Lung (tissue), 12 donors: ENCODE measurements around the gene BIRC7. TPM values are rescaled to one million over a fixed set of nuclear protein-coding genes. Genes with fewer than 3 reads are reported as not detected.

Experiments used
- ATAC-seq: fragments of 200-7000 bp; cut with Tn5 transposase; one replicate; pipeline ENCODE4 v1.9.1; 2020; ENCODE audit warnings: moderate number of reproducible peaks; ENCODE audit not compliant: insufficient read depth, low FRiP score
- DNase-seq, 3 donors: peaks; one replicate each; pipeline ENCODE4 v3.0.0-alpha.2; 2013 to 2017
- H3K27ac ChIP-seq, 2 donors: one replicate each; pipeline ENCODE4 v1.5.1; 2013; ENCODE audit warnings: mild to moderate bottlenecking in 2 of 2, moderate library complexity in 2 of 2, control low read depth in 1 of 2, inconsistent platforms in 1 of 2, low read depth in 1 of 2, low read length in 1 of 2
- H3K27me3 ChIP-seq, 3 donors: one replicate each; pipeline ENCODE4 v1.5.1; 2013; ENCODE audit warnings: low read length in 2 of 3; ENCODE audit not compliant: control insufficient read depth in 3 of 3, insufficient read depth in 3 of 3
- H3K36me3 ChIP-seq, 4 donors: one replicate each; pipeline ENCODE4 v1.5.1; 2013; ENCODE audit warnings: low read length in 4 of 4, mild to moderate bottlenecking in 1 of 4, moderate library complexity in 1 of 4; ENCODE audit not compliant: control insufficient read depth in 4 of 4, insufficient read depth in 4 of 4
- H3K4me1 ChIP-seq, 5 donors: one replicate each; pipeline ENCODE4 v1.5.1; 2013; ENCODE audit warnings: low read length in 5 of 5, mild to moderate bottlenecking in 2 of 5, moderate library complexity in 1 of 5; ENCODE audit not compliant: control insufficient read depth in 5 of 5, insufficient read depth in 5 of 5
- H3K4me3 ChIP-seq: one replicate; pipeline ENCODE4 v1.5.1; 2013; ENCODE audit warnings: mild to moderate bottlenecking, control low read depth, moderate library complexity
- H3K9ac ChIP-seq, 2 donors: one replicate each; pipeline ENCODE4 v1.5.1; 2013; ENCODE audit warnings: low read length in 2 of 2, control low read depth in 1 of 2; ENCODE audit not compliant: insufficient read depth in 1 of 2
- H3K9me3 ChIP-seq, 4 donors: one replicate each; pipeline ENCODE4 v1.5.1; 2013; ENCODE audit warnings: low read length in 3 of 4, mild to moderate bottlenecking in 1 of 4, moderate library complexity in 1 of 4; ENCODE audit not compliant: control insufficient read depth in 4 of 4, insufficient read depth in 3 of 4
- WGBS, 2 donors: extraction: QIAGEN DNeasy Blood & Tissue Kit; methylation state at CpG; one replicate each; pipeline ENCODE4 v1.1.7; 2013; 5-methylcytosine and 5-hydroxymethylcytosine counted together
- polyA plus RNA-seq, 2 donors: library from polyadenylated mRNA; stranded (reverse); fragments of 200-250 nt; gene quantifications; one replicate each; pipeline ENCODE4 v1.2.1, GENCODE V29; 2013
- total RNA-seq, 2 donors: library from RNA; depleted of rRNA in 1 of 2; stranded (reverse); fragments of >200 nt in 1 of 2; gene quantifications; one replicate each; pipeline ENCODE4 v1.2.1, GENCODE V29; 2014 to 2021
- TF ChIP-seq, protein P1 (sequence below): IDR thresholded peaks from 2 replicates; pipeline ENCODE4 v1.5.1; 2012; ENCODE audit warnings: mild to moderate bottlenecking; ENCODE audit errors: control extremely low read depth, extremely low read depth
- donor health status: control.
- donor health status: control.
- donor health status: Bipolar disorder and iron deficiency.
- donor health status: healthy.
- donor health status: DM: yes; HTN: yes; CAD: no.

Gene BIRC7
- total and polyA plus RNA-seq, 4 donors, result 0.57 to 1.2 (median 0.71) TPM; not detected in 1

DNA sequence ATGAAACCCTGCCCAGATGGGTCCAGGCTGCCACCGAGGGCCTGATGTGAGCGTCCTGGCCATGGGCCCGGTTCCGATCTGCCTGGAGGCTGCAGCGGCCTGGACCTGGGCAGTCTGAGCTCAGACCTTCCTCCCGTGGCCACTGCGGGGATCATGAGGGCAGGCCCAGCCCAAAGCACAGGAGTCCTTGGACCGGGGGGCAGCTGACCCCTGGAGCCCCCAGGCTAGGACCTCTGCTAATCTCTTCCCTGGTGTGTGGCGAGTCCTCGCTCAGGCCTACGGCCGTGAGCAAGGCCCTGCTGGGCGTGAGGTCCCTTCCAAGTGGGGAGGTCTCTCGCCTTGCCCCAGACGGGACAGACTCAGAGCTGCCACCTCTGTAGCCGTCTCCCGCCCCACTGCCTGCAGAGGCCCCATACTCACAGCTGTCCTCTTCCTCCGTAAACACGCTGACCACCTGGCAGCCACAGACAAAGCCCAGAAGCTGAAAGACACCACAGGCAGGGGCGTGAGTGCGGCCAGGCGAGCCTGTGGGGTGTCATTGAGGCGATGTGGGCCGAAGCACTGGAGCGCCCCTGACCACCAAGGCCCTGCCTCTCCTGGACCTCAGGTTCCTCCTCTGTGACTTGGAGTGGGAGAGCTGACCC is 8.0 kb downstream of the BIRC7 start:
- no peaks in the 10 kb centered on the region for H3K9me3 ChIP-seq
- no peak for DNase-seq
- no peaks in the 10 kb centered on the region for H3K36me3 ChIP-seq
- WGBS, 2 donors, result 82 to 84% methylated on average over 25 of the region's 25 CpGs
- no peak for ATAC-seq
- H3K27me3 ChIP-seq, result no peaks in the 10 kb centered on the region
- no peak overlapping the region for H3K4me3 ChIP-seq
- H3K27ac ChIP-seq, result no peak overlapping the region
- H3K4me1 ChIP-seq, result peaks cover 0 to 4% (median 0%) of the 10 kb centered on the region in 5 donors
- TF ChIP-seq, protein P1, sequence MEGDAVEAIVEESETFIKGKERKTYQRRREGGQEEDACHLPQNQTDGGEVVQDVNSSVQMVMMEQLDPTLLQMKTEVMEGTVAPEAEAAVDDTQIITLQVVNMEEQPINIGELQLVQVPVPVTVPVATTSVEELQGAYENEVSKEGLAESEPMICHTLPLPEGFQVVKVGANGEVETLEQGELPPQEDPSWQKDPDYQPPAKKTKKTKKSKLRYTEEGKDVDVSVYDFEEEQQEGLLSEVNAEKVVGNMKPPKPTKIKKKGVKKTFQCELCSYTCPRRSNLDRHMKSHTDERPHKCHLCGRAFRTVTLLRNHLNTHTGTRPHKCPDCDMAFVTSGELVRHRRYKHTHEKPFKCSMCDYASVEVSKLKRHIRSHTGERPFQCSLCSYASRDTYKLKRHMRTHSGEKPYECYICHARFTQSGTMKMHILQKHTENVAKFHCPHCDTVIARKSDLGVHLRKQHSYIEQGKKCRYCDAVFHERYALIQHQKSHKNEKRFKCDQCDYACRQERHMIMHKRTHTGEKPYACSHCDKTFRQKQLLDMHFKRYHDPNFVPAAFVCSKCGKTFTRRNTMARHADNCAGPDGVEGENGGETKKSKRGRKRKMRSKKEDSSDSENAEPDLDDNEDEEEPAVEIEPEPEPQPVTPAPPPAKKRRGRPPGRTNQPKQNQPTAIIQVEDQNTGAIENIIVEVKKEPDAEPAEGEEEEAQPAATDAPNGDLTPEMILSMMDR, result no peak
- H3K9ac ChIP-seq, result no peak overlapping the region

DNA sequence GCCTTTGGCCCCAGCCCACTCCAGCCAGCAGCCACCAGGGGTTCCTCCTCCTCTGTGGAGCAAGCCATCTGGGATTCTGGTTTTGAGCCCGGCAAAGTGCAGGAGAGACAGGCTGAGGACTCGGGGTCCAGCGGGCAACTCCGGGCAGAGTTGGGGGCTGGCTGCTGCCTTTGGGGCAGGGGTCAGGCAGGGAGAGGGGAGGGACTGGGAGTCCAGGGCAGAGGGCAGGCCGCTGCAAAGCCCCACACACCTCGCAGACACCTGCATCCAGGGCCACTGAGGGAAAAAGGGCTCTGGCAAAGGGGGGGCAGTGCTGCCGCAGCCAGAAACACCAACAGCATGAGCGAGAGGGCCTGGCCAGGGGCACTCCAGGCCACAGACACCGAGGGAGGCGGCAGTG is 8.8 kb downstream of the BIRC7 start:
- Histone ChIP-seq H3K36me3 (no peaks in the 10 kb centered on the region), H3K4me1 (peaks cover 0 to 4% (median 0%) of the 10 kb centered on the region in 5 donors), H3K9me3 (no peaks in the 10 kb centered on the region), H3K27me3 (peaks cover 0 to 4% (median 0%) of the 10 kb centered on the region in 3 donors), H3K27ac (no peak overlapping the region), H3K4me3 (no peak overlapping the region), H3K9ac (no peak overlapping the region)
- TF ChIP-seq, protein P1, result no peak
- ATAC-seq, result no peak
- WGBS, 2 donors, result 84 to 93% methylated on average over 8 to 10 of the region's 10 CpGs
- DNase-seq, result no peak

DNA sequence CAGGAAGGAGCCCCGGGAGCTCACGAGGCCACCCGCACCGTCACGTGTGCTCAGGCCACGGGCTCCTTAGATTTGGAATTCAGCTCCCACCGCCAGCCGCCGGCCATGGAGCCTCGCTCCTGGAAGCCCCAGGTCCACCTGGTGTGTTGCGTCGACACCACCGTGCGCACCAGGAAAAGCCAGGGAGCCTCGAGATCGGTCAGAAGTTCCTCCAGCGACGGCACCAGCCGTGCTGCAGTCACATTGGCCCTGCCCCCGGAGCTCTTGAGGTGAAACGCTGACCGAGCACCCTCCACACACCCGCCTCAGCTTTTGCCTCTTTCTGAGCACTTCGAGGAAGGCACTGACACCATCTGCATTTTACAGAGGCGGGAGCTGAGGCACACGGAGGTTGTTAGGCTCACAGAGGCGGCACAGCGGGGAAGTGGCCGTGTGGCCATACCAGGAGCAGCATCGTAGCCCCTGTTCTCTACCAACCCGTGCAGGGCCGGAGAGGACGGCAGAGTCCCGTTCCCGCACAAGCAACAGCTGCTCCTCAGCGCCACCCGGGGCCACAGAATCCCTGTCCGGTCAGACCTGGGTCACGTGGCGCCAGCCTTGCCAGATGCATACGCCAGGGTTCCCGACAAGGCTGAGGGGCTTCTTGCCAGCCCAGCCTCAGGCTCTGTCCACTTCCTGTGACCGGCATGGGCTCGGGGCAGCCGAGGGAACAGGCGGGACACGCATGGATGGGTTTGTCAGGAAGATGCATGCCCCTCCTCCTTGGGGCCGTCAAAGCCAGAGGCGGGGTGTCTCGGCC is 11.0 kb downstream of the BIRC7 start:
- H3K4me1 ChIP-seq, result peaks cover 0 to 4% (median 0%) of the 10 kb centered on the region in 5 donors
- H3K36me3 ChIP-seq, result no peaks in the 10 kb centered on the region
- no peak overlapping the region for H3K27ac ChIP-seq
- TF ChIP-seq, protein P1, result no peak
- 35 to 39% methylated on average over 50 of the region's 50 CpGs for WGBS, 2 donors
- ATAC-seq, result no peak
- H3K4me3 ChIP-seq, result no peak overlapping the region
- no peak overlapping the region for H3K9ac ChIP-seq
- peaks cover 0 to 5% (median 2%) of the 10 kb centered on the region in 3 donors for H3K27me3 ChIP-seq
- peak in 1 of 3 donors; percentile 79 for DNase-seq
- H3K9me3 ChIP-seq, result no peaks in the 10 kb centered on the region
